SK-N-SH (cell line): ENCODE data around the gene MEX3D.

Source experiments
- EP300 ChIP-seq, 2 experiments: IDR thresholded peaks; 2 replicates each; pipeline versions ENCODE4 v1.4.0 to v1.6.1; 2012; ENCODE audit warnings: borderline replicate concordance in 1 of 2, low read depth in 1 of 2, low read length in 1 of 2
- FOXM1 ChIP-seq: IDR thresholded peaks from 2 replicates; pipeline ENCODE4 v1.4.0; 2012; ENCODE audit warnings: low read depth, mild to moderate bottlenecking
- GABPA ChIP-seq: IDR thresholded peaks from 2 replicates; pipeline ENCODE4 v1.4.0; 2012; ENCODE audit warnings: low read depth, mild to moderate bottlenecking

GRCh38 chr19:1616875-1617274 is 48.8 kb upstream of the MEX3D start:
- TF ChIP-seq EP300 (IDR thresholded peaks at IDR 0.05; ENCODE audit: borderline replicate concordance in 1 of 2, low read depth in 1 of 2, low read length in 1 of 2) = no peak
- no peak for TF ChIP-seq GABPA
- TF ChIP-seq FOXM1 = no peak
